KBM-7 (cell line): ENCODE results near the gene CNNM4.

Experiments
- DNase-seq: peaks from one replicate; pipeline ENCODE4 v3.0.0-alpha.2; 2015
- in situ Hi-C: fragments of 300-500 bp; cut with MboI; formaldehyde crosslinking; loops from 2 replicates; pipeline ENCODE4 v1.14.3; 2020; ENCODE audit warnings: low sequenced_read_pairs, low pct_unique_long_range_greater_than_20kb, mixed read lengths

CNNM4 gene

DNA sequence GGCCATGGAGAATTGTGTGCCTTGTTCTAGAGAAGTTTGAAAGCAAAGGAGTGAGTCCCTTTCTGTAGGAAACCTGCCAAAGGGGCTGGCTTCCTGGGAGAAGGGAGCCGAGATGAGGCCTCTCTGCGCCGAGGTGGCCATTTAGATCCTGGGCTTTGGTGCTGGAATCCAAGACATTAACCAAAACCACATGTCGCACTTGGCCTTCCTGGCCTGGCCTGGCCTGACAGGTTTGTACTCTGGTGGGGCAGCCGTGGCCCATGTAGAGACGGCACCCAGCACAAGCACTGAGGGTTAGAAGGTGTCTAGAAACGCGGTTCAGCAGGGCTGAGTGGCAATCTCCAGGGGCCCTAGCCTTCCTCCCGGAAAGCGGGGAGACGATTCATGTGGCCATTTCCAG is 62.5 kb downstream of the CNNM4 start:
- DNase-seq = no peak
- in situ Hi-C loops = no loop called here

DNA sequence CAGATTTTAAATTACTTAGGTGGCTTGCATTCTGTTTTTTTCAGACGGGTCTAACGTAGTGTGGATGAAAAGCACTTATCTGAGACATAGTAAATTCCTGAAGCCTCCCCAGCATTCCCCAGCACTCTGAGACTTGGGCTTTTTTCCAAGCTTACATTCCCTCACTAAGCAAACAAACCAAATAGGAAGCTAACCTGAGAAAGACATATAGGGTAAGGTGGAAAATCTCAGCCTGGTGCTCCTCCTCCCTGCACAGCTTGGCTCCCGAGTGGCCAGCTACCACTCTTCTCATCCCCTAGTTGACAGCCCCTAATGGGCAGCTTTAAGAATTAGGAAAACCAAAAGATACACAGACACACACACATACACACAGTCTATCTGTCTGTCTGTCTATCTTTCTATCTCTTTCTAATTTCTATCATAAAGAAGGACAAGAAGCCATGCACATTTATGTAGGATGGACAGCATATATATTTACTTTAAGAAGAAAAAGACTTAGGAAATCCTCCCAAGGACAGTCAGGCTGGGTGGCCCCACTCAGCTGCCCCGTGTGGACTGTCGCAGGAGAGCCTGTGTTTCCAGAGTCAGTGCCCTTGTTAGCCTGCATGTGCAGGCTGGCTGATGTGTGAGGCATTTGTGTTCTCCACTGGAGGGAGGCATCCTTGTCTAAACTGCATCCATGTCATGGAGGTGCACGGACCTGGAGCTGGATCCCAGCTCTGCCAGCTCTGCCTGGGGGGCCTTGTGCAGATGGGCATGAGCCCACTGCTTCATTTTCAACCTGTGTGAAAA is 63.6 kb downstream of the CNNM4 start:
- no peak for DNase-seq
- in situ Hi-C loops = no loop called here

DNA sequence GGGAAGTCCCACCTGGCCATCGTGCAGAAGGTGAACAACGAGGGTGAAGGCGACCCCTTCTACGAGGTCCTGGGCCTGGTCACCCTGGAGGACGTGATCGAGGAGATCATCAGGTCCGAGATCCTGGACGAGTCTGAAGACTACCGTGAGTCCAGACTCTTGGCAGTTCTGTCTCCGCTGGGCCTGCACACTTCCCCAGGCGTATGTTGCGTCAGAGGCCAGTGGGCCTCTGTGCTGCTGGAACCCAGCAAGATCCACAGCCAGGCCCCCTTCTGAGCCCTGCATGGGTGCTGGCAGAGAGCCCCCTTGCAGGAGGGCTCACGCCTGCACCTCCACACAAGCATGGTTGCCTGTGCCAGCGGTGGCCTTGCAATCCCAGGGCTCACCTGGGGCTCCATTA is 64.4 kb downstream of the CNNM4 start:
- DNase-seq = no peak
- in situ Hi-C loops = no loop called here

DNA sequence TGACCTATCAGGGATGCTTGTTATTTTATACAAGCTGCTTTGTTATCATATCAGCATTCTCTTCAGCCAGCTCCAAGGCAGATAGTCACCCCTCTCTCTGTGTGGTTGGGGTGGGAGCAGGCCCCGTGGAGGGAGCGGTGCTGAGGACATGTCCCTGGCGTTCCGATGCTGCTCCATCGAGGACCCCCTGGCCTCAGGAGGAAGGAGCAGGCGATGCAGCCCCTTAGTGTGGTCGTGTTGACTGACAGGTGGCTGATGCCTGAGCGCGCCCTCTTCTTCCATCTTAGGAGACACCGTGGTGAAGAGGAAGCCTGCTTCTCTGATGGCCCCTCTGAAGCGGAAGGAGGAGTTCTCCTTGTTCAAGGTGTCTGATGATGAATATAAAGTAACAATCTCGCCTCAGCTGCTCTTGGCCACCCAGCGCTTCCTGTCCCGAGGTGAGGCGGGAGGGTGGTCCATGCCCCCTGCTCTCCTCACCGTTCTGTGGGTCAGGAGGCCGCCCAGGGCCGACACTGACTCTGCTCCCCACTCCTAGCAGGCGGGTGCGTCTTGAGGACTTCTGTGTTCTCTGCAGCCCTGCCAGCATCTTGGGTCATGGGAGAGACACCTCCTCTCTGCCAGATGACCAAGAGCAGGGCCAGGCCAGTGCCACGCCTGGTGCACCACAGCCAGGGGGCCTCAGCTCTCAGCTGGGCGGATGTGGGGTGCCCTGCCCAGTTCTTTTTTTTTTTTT is 66.0 kb downstream of the CNNM4 start:
- in situ Hi-C loops = no loop called here
- no peak for DNase-seq

DNA sequence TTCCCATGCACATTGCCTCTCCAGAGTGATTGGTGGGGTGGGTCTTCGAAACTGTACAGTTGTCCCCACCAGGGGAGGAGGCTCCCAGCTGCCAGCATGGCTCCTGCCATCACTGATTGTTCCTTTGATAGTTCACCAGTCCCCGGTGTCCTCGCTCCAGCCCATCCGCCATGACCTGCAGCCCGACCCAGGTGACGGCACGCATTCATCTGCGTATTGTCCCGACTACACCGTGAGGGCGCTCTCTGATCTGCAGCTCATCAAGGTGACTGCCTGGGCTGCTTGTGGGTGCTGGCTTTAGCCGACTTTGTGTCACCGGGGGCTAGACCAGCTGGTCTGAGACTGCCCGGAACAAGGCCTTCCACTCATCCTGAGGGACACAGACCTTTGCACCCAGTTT is 67.7 kb downstream of the CNNM4 start:
- in situ Hi-C loops = no loop called here
- no peak for DNase-seq

DNA sequence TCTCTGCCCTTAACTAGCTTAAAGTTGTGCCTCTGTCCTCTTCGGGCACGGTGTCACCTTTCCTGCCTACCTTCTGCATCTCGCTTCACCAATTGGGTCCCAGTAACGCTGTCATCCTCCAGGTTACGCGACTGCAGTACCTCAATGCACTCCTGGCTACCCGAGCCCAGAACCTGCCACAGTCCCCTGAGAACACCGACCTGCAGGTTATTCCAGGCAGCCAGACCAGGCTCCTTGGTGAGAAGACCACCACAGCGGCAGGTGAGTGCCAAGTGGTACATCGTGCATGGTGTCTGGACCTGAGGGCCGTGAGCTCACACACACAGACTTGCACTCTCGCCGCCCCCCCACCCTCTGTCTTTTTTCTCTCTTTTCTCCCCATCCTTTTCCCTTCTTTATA is 68.2 kb downstream of the CNNM4 start:
- in situ Hi-C loops = no loop called here
- DNase-seq = no peak

DNA sequence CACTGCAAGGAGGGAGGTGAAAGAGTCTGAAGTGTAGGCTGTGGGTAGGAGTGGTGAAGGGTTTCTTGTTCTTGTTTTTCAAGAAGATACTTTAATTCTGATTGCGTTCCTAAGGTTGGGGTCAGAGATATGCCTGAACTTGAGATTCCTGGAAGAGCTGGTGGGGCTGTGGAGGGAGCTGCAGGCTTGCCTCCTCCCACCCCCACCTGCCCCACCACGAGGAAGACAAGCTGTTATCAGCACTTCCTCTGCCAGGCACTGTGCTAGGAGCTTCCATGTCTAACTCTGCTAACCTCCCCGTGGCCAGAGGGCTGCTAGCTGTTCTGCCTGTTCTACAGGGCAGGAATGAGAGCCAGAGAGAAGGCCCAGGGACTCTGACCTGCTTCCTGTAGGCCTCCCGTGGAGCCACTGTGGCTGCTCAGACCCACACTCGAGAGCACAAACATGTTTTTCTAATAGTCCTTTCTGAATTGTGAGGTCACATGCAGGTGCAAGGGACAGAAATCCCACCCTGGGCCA is 69.4 kb downstream of the CNNM4 start:
- no peak for DNase-seq
- in situ Hi-C loops = no loop called here

DNA sequence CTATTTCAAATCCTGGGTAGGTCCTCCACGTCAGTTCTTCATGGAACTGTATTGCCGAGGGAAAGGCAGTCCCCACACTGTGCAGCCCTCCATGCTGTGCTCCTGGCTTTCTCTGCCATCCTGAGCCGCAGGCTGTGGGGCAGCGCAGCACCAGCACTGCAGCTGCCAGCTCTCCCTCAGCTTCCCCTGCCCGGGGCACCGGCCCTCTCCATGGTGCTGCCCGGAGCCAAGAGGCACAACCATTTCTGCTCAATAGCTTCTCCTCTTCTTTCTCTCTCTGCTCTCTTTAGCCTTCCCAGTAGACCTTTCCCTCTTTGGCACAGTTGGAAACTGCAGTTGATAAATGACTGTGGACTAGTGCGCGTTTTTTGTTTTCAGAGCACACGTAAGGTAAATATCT is 71.0 kb downstream of the CNNM4 start:
- DNase-seq = no peak
- in situ Hi-C loops = no loop called here

DNA sequence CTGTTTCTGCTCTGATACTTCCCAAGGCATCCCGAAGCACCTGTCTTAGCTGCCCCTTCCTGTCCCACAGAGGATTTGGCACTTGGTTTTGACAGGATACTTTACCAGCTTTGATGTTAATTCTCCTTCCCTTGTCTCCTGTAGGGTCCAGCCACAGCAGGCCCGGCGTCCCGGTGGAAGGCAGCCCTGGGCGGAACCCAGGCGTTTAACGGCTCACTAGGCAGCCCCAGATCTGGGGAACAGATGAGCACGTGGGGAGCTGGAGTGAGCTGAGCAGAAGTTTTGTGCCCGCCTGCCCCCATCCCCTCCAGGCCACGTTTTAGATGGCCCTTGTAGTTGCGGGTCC is 71.7 kb downstream of the CNNM4 start:
- in situ Hi-C loops = no loop called here
- DNase-seq = no peak

DNA sequence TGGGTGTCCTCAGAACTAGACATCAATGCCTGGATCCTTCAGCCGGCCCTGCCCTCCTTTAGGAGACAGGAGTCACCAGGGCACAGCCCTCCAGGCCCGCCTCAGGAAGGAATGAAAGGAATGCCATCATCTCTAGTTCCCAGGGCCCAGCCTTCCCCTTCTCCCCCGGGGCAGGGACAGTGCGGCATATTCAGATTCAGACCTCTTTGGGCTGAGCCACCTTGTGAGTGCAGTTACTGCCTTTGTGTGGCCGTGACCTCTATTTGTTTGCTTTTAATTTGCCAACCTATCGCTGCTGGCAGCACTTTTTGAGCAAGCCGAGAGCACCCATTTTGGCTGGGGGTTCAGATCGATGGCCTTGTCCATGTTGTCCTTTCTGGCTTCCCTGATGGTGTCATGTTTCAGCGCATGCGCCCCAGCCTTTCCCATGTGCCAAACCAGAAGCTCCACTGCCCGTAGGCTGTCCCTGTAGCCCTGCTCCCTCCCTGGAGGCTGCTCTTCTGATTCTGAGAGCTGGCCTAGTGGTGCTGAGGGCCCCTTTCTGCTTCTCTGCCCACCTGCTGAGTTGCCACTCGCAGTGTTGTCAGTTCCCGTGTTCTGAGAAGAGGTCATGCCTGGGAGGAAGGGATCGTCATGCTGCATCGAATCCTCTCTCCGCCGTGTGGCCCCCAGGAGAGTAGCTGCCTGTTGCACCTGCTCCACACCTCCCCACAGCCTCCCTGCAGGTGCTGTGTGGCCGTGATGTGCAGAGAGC is 72.2 kb downstream of the CNNM4 start:
- no peak for DNase-seq
- in situ Hi-C loops = no loop called here

DNA sequence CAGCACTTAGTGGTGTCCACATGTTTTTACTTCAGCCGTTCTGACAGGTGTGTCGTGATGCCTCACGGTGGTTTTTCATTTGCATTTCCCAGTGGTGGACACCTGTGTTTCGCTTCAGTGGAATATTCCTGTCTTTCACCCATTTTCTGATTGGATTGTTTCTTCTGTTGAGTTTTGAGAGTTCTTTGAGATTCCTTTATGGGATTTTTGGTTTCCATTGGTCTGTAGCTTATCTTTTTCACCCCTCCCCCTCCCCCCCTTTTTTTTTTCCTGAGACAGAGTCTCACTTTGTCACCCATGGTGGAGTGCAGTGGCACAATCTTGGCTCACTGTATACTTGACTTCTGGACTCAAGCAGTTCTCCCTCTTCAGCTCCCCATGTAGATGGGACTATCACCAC is 75.1 kb downstream of the CNNM4 start:
- no peak for DNase-seq
- in situ Hi-C loops = no loop called here

DNA sequence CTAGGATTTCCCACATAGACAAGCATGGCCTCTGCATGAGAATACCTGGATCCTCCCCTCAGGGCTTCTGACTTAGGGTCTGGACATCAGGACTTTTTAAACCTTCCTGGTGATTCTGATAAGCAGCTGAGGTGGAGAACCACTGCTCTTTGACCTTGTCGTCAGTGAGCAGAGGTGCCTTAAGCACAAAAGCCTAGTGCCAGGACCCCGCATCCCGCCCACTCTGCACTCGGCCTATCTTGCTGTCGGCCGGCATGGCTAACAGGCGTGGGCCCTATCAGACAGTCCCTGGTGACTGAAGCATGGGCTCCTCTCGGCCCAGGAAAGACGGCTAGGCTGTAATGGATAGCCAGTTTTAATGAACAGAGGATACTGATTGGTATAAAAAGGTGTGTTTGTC is 76.9 kb downstream of the CNNM4 start:
- DNase-seq = no peak
- in situ Hi-C loops = no loop called here

DNA sequence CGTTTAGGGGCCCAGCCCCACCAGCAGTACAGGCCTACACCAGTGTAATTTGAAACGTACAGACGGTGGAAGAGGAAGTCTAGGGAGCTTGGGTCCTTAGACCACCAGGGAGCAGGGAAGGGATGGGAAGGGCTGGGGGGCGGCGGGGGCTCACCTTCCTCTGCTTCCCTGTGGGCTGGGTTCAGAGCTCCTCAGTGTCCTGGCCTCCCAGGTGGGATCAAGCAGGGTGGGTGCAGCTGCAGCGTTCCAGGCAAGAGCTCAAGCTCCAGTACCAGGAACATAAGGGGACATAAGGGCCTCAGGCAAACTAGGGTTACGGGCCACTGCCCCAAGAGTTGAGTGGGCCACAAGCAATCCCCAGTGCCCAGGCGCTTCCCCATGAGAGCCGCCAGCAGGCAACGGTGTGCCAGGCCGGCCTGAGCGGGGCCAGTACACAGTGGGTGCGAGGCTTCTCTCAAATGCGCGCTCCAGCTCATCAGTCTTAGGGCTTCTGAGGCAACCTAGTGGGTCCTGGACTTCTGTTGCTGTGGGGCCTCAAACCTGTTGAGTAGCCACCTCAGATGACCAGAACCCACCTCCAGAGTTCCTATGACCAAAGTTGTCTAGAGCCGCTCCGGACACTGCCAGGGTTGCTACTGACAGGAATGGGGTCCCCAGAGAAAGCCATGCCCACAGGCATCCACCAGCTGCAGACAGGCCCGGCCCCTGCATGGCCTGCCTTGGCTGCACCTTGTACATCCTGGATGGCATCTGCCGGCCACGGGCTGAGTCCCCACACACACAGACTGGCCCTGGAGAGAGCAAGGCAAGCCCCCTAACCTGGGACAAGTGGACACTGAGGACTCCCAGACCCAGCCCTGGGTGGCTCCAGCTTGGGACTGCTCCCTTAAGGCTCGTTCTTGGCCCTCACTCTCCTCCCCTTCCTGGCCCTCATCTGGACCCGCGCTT is 77.9 kb downstream of the CNNM4 start:
- in situ Hi-C loops = no loop called here
- no peak for DNase-seq

DNA sequence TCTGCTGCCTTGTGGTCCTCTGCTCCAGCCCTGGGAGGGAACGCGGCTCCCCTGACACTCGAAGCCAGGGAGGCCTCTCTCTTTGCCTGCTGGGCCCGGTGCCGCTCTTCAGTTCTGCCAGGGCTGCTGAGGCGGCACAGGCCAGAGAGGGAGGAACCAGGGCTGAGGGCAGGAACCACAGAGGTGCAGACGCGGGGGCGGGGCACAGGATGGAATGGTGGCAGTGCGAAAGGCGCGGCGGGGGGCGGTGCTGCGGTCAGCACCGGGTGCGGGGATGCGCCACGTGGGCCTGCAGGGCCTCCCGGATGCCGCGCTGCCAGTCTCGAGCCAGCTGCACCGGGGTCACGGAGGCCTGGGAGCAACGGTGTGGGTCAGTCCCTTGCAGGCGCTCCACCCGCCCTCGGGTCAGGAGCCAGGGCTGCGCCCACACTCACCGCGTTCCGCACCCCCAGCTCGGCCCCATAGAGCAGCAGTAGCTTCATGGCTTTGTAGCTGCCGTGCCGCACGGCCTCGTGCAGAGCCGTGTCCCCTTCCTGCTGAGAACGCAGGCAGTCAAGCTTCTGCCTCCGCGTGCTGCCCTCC is 78.7 kb downstream of the CNNM4 start:
- DNase-seq = no peak
- in situ Hi-C loops = no loop called here

DNA sequence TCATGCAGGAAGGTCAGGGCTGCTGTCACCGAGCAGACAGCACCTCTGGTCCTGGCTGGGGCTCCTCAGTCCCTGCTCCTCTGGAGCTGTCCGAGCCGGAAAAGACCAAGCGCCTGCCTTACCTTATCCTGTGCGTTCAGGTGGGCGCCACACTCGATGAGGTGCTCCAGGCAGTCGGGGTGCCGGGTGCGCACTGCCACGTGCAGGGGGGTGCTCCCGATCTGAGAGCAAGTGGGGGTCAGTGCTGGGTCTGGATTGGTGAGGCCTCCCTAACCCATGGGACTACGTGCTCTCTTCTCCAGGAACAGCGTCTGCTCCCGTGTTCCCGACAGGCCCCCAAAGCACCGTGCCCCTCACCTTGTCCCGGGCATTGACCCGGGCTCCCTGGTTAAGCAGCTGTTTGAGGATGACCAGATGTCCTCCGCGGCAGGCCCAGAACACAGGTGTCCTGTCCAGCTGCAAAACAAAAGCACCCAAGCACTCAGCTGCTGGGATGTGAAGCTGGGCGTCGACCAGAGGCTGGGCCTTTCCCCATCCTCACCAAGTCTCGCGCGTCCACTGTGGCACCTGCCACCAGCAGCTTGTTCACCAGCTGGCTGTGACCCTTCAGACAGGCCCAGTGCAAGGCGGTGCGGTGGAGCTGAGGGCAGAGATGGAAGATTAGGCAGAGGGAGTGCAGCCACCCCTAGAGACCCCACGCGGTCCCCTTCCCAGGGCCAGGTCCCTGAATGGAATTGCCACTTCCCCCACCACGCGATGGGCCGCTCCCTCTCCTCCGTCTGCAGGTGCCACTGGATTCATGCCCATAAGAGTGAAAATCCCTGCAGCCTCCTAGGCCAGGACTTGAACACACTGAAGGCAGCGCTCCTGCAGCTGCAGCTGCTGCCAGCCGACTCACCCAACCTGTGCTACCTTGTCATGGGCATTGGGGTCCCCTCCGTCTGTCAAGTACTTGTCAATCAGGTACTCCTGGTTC is 79.5 kb downstream of the CNNM4 start:
- no peak for DNase-seq
- in situ Hi-C loops = no loop called here

DNA sequence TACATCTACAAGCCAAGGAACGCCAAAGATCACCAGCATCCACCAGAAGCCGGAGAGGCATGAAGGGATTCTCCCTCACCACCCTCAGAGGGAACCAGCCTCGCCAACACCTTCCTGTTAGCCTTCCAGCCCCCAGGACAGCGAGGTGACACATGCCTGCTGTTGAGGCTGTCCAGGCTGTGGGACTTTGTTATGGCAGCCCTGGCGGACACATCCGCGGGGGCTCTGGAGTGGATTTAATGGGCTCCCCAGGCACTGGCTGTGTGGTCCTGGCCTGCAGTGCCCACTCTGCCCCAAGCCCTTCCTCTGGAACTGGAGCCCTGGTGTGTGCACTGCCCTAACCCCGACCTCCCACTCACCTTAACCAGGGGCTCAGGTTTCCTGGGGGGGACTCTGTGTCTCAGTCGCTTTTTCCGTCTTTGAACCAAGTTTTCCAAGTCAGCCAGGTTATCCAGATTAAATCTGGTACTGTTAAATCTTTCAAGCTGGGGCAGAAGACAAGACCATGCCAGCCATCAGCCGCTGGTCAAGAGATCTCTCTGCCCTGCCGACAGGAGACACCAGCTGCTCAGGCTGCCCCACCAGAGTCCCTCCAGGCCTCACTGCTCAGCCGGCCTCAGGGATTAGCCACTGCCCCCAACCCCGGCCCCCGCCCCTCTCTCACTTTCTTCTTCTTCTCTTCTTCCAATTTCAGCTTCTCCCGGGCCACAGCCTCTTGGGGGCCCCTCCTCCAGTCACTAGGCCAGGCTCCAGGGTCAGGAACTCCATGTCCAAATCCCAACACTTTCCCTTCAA is 81.2 kb downstream of the CNNM4 start:
- in situ Hi-C loops = no loop called here
- no peak for DNase-seq

DNA sequence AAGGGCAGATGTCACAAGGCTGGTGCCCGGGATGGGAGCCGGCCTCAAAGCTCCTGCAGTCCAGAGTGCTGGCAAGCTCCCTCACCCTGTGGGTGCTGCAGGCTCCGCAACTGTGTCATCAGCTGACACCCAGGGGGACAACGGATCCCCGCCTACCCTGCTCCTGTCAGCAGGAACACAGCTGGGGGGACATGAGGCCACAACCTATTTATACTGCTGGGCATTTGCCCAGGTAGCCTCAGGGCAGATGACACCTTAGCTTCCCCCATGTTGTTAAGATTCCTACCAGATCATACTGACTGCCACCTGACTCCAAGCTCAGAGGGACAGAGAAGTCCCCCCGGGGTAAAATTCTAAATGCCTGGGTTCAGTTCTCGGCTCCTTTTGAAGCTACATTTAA is 81.9 kb downstream of the CNNM4 start:
- in situ Hi-C loops = no loop called here
- DNase-seq = no peak
